Forelimb muscle (tissue), 1 donor: ENCODE measurements around the gene SPATS2L. TPM values are rescaled to one million over a fixed set of nuclear protein-coding genes. Genes with fewer than 3 reads are reported as not detected.
A peak's percentile ranks its signal among the peaks of the same experiment; 100 is the strongest.

Experiments used
- DNase-seq: peaks from one replicate; pipeline ENCODE4 v3.0.0-alpha.2; 2013; ENCODE audit warnings: low read depth
- polyA plus RNA-seq: library from polyadenylated mRNA; unstranded; fragments of 120-200 nt; gene quantifications from one replicate; pipeline ENCODE4 v1.2.1, GENCODE V29; 2013; ENCODE audit not compliant: insufficient read length

Gene SPATS2L
- polyA plus RNA-seq, 1 donor, result 224 TPM

- no peak for DNase-seq
These were observed 70.2 kb downstream of the SPATS2L start for GRCh38 chr2:200376513-200377354.

GRCh38 chr2:200377355-200378336 lies 71.2 kb downstream of the SPATS2L start:
- DNase-seq, result no peak

- DNase-seq, result peak; percentile 58
These were observed 72.3 kb downstream of the SPATS2L start for GRCh38 chr2:200378652-200379290.

GRCh38 chr2:200379481-200380090 lies 73.1 kb downstream of the SPATS2L start:
- DNase-seq, result no peak

- DNase-seq, result no peak
These were observed 73.6 kb downstream of the SPATS2L start for GRCh38 chr2:200380091-200380561.

GRCh38 chr2:200380833-200381542 lies 74.5 kb downstream of the SPATS2L start:
- DNase-seq, result no peak

GRCh38 chr2:200382874-200383273 lies 76.4 kb downstream of the SPATS2L start:
- DNase-seq, result no peak

- DNase-seq, result peak; percentile 46
These were observed 77.1 kb downstream of the SPATS2L start for GRCh38 chr2:200383380-200384110.

GRCh38 chr2:200385063-200385635 lies 78.7 kb downstream of the SPATS2L start:
- DNase-seq, result no peak

- no peak for DNase-seq
These were observed 86.7 kb downstream of the SPATS2L start for GRCh38 chr2:200393191-200393590.

GRCh38 chr2:200394045-200394444 lies 87.6 kb downstream of the SPATS2L start:
- DNase-seq, result no peak

- DNase-seq, result peak; percentile 16
These were observed 90.3 kb downstream of the SPATS2L start for GRCh38 chr2:200396781-200397242.

GRCh38 chr2:200397785-200398184 lies 91.3 kb downstream of the SPATS2L start:
- DNase-seq, result no peak

- DNase-seq, result no peak
These were observed 92.6 kb downstream of the SPATS2L start for GRCh38 chr2:200399046-200399445.

- DNase-seq, result no peak
These were observed 93.1 kb downstream of the SPATS2L start for GRCh38 chr2:200399636-200400035.

GRCh38 chr2:200403814-200404213 lies 97.3 kb downstream of the SPATS2L start:
- DNase-seq, result no peak

- DNase-seq, result no peak
These were observed 98.1 kb downstream of the SPATS2L start for GRCh38 chr2:200404615-200405014.

- no peak for DNase-seq
These were observed 99.3 kb downstream of the SPATS2L start for GRCh38 chr2:200405599-200406298.

GRCh38 chr2:200406379-200406778 lies 99.9 kb downstream of the SPATS2L start:
- DNase-seq, result no peak
